ENCODE data around the gene USP49. TPM values are rescaled to one million over a fixed set of nuclear protein-coding genes. Genes with fewer than 3 reads are reported as not detected.

The USP49 gene
- polyA plus RNA-seq, 1 of the 3 experiments (the other 2 are of a cell fraction): 2.4 TPM

- no peak for DNase-seq
- H3K9ac ChIP-seq: no peak overlapping the region
- H3K4me2 ChIP-seq: no peak overlapping the region
- H3K9me3 ChIP-seq: no peaks in the 10 kb centered on the region
- no peak overlapping the region for H3K4me3 ChIP-seq (ENCODE audit: low read depth in 2 of 2, low read length in 1 of 2)
- no peaks in the 10 kb centered on the region for H3K79me2 ChIP-seq (ENCODE audit: insufficient read depth)
- 95% methylated on average over 2 of the region's 2 CpGs for WGBS (ENCODE audit: low lambda C conversion rate)
- CTCF ChIA-PET: interaction anchor here (1.2 kb wide), 1 partner anchor 11 kb away, joined by 3 read pairs; no protein-coding TSS in a partner anchor
- H3K36me3 ChIP-seq (replicated peaks in 1 of 2; ENCODE audit: control insufficient read depth in 1 of 2, insufficient read depth in 2 of 2, low read length in 1 of 2): peaks cover 0 to 5% of the 10 kb centered on the region in 2 experiments
- H3K4me1 ChIP-seq (ENCODE audit: control insufficient read depth in 1 of 2, insufficient read depth in 2 of 2, low read depth in 1 of 2, low read length in 1 of 2): peaks cover 0 to 7% of the 10 kb centered on the region in 2 experiments; a peak in 1 of 4 replicates
- H3K27ac ChIP-seq (ENCODE audit: low read depth in 2 of 2, low read length in 1 of 2): no peak overlapping the region
- H3F3A ChIP-seq (replicated peaks; ENCODE audit: insufficient read depth): peaks cover 7% of the 10 kb centered on the region
- H2AFZ ChIP-seq (ENCODE audit: low read depth): no peak overlapping the region
- H4K20me1 ChIP-seq (ENCODE audit: insufficient read depth): no peaks in the 10 kb centered on the region
- no peaks in the 10 kb centered on the region; the same call in 1 of the 2 replicates for H3K9me2 ChIP-seq
- POLR2A ChIA-PET: no interaction called here
- no peaks in the 10 kb centered on the region for H3K27me3 ChIP-seq (ENCODE audit: insufficient read depth)
- TF ChIP-seq, protein P1, sequence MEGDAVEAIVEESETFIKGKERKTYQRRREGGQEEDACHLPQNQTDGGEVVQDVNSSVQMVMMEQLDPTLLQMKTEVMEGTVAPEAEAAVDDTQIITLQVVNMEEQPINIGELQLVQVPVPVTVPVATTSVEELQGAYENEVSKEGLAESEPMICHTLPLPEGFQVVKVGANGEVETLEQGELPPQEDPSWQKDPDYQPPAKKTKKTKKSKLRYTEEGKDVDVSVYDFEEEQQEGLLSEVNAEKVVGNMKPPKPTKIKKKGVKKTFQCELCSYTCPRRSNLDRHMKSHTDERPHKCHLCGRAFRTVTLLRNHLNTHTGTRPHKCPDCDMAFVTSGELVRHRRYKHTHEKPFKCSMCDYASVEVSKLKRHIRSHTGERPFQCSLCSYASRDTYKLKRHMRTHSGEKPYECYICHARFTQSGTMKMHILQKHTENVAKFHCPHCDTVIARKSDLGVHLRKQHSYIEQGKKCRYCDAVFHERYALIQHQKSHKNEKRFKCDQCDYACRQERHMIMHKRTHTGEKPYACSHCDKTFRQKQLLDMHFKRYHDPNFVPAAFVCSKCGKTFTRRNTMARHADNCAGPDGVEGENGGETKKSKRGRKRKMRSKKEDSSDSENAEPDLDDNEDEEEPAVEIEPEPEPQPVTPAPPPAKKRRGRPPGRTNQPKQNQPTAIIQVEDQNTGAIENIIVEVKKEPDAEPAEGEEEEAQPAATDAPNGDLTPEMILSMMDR (IDR thresholded peaks at IDR 0.05): no peak
- TF ChIP-seq REST (IDR thresholded peaks at IDR 0.05; ENCODE audit: low read depth, low read length): no peak
- TF ChIP-seq PBX3 (IDR thresholded peaks at IDR 0.05): no peak
- TF ChIP-seq FOSL2 (IDR thresholded peaks at IDR 0.05; ENCODE audit: borderline replicate concordance, low read depth): no peak
- no peak for TF ChIP-seq TEAD4 (IDR thresholded peaks at IDR 0.05; ENCODE audit: borderline replicate concordance, insufficient read depth)
- TF ChIP-seq MXI1 (IDR thresholded peaks at IDR 0.05; ENCODE audit: low read depth, low read length): no peak
- no peak for TF ChIP-seq RCOR1 (IDR thresholded peaks at IDR 0.05; ENCODE audit: low read length)
- TF ChIP-seq TAF1 (IDR thresholded peaks at IDR 0.05; ENCODE audit: borderline replicate concordance, low read depth, low read length): no peak
Measured at GRCh38 chr6:41826343-41827022, 68.7 kb downstream of the USP49 start.
